GM19023 (cell line): ENCODE results near the gene FN3K.
"Not testable (repeated sequence)": the region's sequence is repeated elsewhere in the genome, so short reads cannot be mapped to it uniquely, and the experiment has no call there.

Experiments used
- ATAC-seq: cut with Tn5 transposase; IDR thresholded peaks from one replicate; pipeline ENCODE4 v1.9.1; 2021; ENCODE audit warnings: mild to moderate bottlenecking, moderate library complexity; ENCODE audit not compliant: unreplicated experiment

The FN3K gene

DNA sequence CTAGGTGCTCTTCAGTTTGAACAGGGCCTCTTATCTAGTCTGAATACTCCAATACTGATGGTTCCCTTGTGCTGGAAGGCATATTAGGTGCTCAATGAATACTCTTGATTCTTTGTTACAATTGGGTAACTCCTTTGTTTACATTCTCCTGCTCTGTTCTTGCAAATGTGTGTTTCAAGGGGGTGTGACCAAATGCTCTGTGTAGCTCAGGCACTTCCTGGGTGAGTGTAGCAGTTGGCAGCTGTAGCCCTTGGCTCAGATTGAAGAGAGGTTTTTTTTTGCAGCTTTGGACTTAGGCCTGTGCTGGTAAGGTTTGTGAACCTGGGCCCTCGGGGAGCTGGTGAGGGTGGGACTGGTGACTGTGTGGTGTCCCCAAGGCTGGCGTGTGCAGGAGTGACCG is 36.6 kb downstream of the FN3K start:
- no peak for ATAC-seq

DNA sequence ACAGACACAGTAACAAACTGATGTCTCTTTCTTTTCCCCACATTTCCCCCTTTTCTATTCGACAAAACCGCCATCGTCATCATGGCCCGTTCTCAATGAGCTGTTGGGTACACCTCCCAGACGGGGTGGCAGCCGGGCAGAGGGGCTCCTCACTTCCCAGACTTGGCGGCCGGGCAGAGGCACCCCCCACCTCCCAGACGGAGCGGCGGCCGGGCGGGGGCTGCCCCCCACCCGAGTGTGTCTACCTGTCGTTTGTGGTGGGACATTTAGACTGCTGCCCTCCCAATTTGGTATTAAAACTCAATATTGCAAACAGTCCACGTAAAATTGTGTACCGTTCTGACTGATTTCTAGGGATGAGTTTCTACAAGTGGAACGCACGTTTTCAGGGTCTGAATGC is 39.0 kb downstream of the FN3K start:
- ATAC-seq, result not testable (repeated sequence)

DNA sequence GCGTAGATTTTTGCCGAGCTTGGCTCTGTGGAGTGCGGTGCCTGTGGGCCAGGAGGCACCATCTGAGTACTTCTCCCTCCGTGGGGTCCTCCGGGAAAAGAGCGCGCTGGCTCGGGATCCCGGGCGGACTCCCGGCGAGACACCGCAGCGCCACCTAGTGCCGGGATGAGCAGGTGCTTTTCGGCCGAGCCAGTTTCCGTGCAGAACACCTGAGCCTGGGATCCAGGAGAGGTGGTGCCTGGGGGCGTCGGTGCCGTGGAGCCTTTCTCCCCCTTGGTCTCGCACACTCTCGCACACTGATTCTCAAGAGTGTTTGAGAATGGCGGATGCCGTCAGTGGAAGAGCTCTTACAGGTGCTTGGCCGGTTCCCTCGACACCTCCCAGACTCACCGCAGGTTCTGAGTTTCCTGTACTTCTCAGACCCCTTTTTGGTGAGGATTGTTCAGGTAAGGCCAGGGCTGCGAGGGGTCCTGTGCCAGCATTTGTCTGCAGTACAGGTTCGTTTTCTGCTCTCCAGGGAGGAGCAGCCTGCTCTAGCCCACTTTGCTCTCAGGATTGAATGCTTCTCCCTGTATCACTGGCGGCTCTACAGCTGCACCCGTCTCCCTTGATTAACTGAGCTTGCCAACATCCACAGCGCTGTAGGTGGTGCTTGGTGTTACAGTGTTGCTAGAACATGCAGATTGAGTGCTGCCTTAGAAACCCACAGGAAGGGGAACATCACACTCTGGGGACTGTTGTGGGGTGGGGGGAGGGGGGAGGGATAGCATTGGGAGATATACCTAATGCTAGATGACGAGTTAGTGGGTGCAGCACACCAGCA is 39.8 kb downstream of the FN3K start:
- ATAC-seq, result no peak

DNA sequence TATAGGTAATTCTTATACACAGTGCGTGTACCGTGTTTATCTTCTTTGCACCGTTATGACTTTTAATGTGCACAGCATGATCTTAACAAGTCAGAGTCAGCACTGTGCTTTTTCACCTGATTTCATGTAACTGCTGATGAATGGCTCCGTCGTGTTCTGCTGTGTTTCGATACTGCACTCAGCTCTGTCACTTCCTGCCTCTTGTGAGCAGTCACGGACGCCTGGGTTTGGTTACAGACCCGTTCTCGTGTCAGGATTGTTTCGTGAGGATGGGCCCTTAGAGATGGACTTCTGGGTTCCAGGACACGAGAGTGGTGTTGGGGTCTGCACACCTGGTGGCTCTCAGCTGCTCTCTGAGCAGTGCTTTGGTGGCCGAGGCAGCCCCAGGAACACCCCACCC is 41.0 kb downstream of the FN3K start:
- ATAC-seq, result no peak

DNA sequence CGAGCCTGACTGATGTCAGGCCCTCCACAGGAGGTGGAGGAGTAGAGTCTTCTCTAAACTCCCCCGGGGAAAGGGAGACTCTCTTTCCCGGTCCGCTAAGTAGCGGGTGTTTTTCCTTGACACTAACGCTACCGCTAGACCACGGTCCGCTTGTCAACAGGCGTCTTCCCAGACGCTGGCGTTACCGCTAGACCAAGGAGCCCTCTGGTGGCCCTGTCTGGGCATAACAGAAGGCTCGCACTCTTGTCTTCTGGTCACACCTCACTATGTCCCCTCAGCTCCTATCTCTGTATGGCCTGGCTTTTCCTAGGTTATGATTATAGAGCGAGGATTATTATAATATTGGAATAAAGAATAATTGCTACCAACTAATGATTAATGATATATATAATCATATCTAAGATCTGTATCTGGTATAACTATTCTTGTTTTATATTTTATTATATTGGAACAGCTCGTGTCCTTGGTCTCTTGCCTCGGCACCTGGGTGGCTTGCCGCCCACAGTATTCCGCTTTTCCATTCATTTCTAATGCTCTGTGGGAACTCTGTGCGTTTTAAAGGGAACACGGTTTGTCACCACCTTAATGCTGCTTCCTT is 42.5 kb downstream of the FN3K start:
- not testable (repeated sequence) for ATAC-seq

DNA sequence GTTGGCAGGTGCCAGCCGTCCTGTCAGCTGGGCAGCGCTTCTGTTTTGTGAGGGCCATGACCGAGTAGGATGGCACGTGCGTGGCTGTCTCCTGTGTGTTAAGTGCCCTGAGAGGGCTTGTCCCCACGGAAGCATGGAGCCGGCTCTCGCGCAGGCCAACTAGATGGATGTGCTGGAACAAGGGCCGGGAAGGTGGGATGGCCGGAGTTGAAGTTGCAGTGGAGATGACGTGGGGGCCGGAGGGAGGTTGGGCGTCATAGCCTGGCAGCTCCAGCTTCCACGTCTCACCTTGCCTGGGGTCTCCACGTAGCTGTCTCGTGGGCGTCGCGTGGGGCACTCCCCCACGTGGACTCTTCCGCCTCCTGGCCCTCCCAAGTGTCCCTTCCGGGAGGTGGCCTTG is 44.1 kb downstream of the FN3K start:
- ATAC-seq, result no peak

DNA sequence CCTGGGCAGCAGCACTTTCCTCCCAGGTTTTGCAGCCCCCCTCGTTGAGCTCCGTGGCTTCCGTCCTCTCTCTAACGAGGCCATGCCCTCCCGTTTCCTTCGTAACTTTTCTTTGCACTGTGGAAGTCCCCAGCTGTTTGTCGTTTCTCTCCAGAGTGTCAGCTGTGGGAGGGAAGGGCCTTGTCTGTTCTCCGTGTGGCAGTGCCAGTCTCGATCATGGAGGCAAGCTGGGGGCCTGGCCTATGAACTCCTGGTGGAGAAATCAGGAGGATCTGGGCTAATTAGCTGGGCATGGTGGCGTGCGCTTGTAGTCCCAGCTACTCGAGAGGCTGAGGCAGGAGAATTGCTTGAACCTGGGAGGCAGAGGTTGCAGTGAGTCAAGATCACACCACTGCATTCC is 44.8 kb downstream of the FN3K start:
- ATAC-seq, result no peak

DNA sequence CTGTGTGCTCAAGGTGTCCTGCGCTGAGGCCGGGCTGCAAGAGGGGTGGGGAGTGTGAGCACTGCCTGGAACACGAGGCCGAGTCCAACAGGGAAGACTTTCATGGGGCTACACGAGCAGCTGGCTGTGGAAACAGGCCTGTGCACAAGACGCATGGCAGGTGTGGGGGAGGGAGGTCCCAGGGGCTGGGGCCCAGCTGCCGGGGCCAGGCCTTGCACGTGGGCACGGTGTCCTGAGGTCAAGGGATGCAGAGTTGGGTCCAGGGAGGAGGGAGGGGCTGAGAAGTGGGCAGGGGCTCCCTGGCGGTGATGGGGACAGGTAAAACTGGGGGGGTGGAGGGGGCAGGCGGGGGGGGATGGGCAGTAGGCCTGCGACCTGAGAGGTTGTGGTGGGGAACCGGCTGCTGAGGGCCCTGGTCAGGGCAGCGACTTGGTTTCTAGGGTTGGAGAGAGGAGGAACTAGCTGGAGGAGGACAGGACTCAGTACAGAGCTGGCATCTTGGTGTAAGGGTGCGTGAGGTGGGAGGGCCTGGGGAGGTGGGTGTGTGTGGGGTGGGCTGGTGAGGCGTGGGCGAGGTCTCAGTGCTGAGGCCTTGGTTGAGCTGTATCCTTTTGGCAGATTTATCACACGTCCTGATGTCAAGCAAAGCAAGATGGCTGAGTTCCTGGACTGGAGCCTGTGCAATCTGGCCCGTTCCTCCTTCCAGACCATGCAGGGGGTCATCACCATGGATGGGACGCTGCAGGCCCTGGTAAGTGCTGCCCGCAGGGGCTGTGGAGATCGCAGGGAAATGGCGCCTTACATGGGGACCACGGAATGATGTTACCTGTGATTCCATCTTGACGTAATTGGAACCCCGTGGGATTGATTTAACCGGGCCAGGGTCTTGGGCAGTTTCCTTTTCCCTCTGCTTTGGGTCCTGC is 45.8 kb downstream of the FN3K start:
- no peak for ATAC-seq

DNA sequence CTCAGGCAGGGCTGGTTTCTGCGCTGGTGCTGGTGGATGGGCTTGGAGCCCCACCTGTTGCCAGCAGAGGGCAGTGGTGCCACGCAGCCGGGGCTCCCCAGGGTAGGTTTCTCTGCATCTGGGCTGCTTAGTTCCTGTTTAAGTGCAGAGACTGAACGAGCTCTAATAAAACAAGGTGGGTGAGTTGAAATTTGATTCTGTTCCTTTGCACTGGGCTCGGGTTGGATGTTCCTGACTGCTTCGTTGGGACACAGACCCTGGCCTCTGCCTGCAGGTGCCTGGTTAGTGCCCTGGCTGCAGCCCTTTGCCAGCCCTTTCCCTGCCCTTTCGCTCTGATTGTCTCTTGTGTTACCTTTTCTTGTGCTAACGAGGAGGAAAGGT is 46.5 kb downstream of the FN3K start:
- no peak for ATAC-seq

DNA sequence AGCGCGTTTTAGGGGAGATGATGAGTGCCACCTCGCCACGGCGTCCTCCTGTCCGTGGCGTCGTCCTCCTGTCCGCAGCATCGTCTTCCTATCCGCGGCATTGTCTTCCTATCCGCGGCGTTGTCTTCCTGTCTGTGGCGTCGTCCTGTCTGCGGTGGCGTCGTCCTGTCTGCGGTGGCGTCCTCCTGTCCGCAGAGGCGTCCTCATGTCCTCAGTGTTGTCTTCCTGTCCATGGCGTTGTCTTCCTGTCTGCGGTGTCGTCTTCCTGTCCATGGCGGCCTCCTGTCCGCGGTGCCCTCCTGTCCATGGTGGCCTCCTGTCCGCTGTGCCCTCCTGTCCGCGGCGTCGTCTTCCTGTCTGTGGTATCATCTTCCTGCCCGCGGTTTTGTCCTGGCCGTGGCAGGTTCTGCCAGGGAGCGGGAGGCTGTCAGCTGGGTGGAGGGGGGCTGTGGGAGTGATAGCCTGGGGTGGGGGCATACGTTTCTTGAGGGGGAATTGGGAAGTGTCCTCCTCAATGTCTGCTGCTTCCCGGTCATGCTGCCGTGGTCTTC is 47.3 kb downstream of the FN3K start:
- no peak for ATAC-seq

DNA sequence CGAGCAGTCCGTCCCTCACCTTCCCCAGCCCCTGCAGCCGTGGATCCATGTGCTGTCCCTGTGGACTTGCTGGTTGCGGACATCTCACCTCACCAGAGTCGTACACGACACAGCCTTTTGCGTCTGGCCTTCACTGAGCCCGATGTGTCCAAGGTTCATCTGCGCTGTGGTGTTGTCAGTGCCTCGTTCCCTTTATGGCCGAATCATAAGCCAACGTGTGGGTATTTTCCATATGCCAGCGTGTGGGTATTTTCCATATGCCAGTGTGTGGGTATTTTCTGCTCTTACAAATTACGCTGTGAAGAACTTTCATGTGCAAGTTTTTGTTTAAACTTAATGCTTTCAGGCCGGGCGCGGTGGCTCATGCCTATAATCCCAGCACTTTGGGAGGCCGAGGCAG is 48.1 kb downstream of the FN3K start:
- no peak for ATAC-seq

DNA sequence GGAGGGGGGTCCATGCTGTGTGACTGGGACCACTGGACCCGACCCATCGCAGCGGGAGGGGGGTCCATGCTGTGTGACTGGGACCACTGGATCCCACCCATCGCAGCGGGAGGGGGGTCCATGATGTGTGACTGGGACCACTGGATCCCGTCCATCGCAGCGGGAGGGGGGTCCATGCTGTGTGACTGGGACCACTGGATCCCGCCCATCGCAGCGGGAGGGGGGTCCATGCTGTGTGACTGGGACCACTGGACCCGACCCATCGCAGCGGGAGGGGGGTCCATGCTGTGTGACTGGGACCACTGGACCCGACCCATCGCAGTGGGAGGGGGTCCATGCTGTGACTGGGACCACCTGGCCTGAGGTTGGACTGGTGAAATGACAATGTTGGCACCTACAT is 50.2 kb downstream of the FN3K start:
- ATAC-seq, result not testable (repeated sequence)

DNA sequence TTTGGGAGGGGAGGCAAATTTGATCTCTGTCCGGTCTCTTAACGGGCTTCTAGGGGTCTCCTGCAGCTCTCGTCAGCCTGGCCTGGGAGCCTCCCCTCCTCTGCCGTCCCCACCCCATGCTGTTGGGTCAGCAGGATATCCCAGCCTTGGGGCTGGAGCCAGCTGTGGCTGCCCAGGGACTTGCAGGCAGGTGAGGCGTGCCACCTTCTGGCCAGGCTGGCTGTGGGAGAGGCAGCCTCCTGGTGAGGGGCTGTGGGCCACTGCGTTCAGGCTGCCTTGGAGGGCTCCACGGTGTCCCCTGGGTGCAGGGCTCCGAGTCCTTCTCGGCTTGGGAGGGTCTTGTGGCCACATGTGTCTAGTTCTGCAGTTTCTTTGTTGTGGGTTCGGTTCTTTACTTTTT is 51.0 kb downstream of the FN3K start:
- no peak for ATAC-seq

DNA sequence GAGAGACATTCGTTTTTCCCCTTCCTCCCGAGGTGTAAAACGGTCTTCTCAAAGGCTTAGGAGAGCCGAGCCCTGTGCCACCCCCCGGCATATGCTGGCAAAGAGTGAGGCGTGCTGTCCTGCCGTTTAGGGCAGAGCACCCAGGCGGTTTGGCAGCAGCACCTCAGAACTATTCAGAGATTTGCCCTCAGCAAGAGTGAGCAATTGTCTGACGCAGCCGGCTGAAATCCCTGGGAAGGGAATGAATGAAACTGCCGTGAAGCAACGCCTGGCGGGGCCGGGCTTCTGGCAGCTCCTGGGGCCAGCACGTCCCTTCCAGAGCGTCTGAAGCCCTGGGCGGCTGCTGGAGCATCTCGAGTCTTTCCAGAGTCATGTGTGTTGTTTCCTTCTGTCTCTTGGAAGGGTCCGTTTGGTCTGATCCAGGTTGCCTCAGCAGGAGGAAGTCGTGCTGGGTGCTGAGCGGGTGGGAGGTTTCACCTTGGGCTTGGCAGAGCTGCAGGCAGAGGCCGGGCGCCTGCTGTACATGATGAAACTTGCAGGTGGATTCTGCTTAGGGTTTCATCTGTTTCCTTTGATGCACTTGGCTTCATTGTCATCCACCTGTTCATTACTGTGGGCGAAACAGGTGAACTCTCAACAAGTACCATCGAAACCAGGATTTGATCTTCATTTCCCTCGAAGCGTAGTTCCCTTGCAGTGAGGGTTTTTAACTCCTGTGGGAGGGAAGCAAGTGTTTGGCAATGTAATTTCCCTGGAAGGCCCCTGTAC is 51.9 kb downstream of the FN3K start:
- ATAC-seq, result no peak

DNA sequence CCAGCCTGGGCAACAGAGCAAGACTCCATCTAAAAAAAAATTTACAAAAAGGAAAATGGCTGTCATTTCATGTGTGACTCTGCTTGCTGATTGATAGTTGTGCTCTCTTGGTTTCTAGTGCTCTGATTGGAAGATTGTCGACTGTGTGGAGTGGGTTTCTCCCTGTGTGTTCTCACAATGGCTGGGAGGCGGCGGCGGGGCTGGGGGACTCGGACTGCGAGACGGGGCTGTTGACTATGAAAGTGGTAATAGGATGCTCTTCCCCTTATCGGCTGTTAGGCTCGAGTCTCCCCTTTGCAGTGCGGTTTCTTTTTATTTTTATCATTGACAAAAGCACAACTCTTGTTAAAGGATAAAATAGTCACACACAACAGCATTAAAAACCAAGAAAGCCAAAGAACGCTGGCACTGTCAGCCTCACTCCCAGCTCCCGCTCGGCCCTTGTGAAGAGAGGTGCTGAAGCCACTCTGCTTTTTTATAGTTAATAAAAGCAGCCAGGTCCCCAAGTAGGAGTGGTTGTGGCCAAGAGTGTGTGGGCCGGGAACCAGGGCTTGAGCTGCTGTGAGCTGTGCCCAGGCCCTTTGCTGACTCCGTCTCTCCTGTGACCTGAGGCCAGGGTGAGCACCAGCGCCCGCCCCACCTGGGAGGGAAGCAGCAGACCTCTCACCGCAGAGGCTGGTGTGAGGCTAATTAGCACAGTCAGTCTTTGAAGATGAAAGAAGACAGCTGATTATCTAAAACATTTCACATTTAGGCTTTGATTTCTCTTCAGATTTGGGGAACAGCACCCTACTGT is 53.0 kb downstream of the FN3K start:
- ATAC-seq, result no peak

DNA sequence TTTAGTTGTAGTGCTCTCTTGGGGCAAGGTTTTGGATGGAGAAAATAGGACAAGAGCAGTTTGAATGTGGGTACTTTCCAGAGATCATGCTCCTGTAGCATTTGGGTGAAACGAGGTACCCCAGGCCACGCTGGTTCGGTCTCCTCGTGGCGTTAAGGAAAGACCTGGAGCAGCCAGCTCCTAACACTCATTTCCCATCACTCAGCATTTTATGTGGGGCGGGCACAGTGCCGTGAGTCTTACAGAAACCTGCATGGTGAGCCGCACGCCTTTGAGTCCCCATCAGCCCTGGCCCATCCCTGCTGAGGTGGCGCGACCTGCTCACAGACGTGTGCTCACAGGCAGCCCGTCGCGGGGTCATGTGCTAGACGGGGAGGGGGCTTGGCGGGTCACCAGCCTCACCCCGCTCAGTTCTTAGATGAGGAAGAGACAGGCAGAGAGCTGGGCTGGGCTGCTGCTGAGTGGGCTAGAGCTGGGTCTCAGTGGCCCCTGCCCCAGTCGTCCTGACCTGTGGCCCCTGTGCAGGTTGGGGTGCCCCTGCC is 53.7 kb downstream of the FN3K start:
- ATAC-seq, result no peak

DNA sequence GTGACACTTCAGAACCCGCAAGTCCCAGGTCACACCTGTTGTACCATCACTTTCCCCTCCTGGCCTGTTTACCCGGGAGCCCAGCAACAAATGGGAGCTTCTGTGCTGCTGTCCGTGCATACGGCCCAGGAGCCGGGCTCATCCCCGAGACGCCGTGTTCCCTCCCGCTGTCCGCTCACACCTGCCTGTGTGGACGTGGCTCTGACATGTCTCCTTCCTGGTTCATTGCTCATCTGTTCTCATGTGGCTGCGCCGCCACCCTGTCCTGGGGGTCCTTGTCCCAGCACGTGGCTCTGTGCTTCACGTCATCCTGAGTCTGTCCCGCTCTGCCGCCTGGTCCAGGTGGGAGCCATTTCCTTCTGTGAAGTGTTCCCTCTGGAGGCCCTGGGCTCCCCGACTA is 54.4 kb downstream of the FN3K start:
- no peak for ATAC-seq

DNA sequence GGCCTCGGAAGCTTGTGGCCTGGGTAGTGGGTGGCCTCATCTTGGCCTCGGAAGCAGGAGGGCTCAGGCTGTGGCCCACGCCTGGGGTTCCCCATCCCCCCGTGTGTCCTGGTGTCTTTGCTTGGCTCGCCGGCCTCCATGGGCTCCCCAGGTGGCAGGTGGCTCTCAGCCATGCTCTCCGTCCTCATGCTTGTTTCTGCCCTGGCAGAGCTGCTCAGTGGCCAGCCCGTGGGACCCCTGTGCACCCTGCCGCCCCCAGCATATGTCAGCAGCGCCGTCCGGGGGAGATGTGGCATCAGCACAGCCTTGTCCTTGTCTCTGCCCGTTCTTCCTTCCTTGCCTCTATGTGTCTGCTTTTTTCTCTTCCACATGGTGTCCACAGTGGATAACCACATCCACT is 55.0 kb downstream of the FN3K start:
- ATAC-seq, result no peak

DNA sequence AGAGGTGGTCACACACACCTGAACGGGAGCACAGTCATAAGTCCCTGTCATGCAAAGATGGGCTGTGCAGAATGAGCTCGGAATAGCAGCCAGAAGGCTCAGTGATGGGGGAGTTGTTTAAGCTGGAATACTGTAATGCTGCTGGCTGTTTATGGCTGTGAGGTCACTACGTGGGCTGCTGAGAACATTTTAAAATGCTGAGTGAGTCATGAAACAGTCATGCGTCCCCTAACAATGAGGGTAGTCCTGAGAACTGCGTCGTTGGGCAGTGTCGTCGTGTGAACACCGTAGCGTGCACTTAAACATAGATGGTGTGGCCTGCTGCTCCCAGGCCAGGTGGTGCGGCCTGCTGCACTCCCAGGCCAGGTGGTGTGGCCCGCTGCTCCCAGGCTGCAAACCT is 56.1 kb downstream of the FN3K start:
- ATAC-seq, result no peak
